Cardiac fibroblast (primary cell): ENCODE measurements around the gene ANKRD30BL.
"Not testable (repeated sequence)": the region's sequence is repeated elsewhere in the genome, so short reads cannot be mapped to it uniquely, and the experiment has no call there.

Source experiments
- DNase-seq, 2 donors: peaks; one replicate each; pipeline versions ENCODE4 v3.0.0 to v3.0.0-alpha.2; 2010; ENCODE audit warnings: low read depth in 2 of 2
- H3K4me3 ChIP-seq, 2 donors: replicated peaks in 1 of 2; 1 replicate in 1 of 2; 2 replicates in 1 of 2; pipeline ENCODE4 v1.5.1; 2011; ENCODE audit warnings: low read depth in 2 of 2, low read length in 2 of 2, mild to moderate bottlenecking in 2 of 2, moderate library complexity in 1 of 2
- CTCF ChIP-seq: IDR thresholded peaks from one replicate; pipeline ENCODE4 v1.5.1; 2011; ENCODE audit warnings: low read depth, mild to moderate bottlenecking, low read length, inconsistent platforms

Gene ANKRD30BL

GRCh38 chr2:132161161-132162124 lies at the start of gene ANKRD30BL:
Gene ANKRD30BL, minus strand, starts transcription at chr2:132161952. Its CDS starts 247 bp downstream, at chr2:132161705.
- DNase-seq, H3K4me3 ChIP-seq: not testable (repeated sequence)

GRCh38 chr2:132202866-132203265 lies 41.1 kb upstream of the ANKRD30BL start:
- not testable (repeated sequence) for DNase-seq, H3K4me3 ChIP-seq

- not testable (repeated sequence) for H3K4me3 ChIP-seq, DNase-seq
These were observed 31.1 kb upstream of the ANKRD30BL start for GRCh38 chr2:132192854-132193253.

GRCh38 chr2:132167100-132167499 lies 5.3 kb upstream of the ANKRD30BL start:
- not testable (repeated sequence) for H3K4me3 ChIP-seq, DNase-seq

DNA sequence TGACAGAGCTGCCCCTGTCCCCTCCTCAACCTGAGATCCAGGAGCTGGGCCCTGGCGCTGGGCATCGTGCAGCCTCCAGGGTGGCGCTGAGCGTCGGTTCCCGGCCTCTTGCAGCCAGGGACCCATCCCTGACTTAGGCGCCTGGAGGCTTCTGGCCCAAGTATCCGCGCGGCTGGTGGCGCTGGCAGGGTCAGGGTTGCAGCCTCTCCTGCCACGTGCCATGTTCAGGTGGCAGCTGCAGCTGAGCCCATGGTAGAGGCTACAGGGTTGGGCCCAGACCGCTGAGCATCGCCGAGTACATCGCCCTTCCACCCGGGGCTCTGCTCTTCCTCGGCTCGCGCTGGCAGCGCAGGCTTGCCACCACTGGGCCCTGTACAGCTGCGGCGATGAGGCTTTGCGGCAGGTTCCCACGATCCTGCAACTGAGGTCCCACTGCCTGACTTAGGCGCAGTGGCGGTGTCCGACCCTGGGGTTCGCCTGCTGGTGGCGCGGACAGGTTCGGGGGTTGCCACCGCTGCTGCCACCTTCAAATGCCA lies 441 bp upstream of the ANKRD30BL start:
- not testable (repeated sequence) for H3K4me3 ChIP-seq, DNase-seq

- DNase-seq, result peak; percentile 61 to 65
- not testable (repeated sequence) for H3K4me3 ChIP-seq
- TF ChIP-seq CTCF, result peak; percentile 63
These were observed 15.0 kb downstream of the ANKRD30BL start for GRCh38 chr2:132146774-132147173.
